Measurements from ENCODE around the gene MUSK.

GRCh38 chr9:110808599-110808980 is 140.0 kb downstream of the MUSK start:
- TF ChIP-seq, protein P1, sequence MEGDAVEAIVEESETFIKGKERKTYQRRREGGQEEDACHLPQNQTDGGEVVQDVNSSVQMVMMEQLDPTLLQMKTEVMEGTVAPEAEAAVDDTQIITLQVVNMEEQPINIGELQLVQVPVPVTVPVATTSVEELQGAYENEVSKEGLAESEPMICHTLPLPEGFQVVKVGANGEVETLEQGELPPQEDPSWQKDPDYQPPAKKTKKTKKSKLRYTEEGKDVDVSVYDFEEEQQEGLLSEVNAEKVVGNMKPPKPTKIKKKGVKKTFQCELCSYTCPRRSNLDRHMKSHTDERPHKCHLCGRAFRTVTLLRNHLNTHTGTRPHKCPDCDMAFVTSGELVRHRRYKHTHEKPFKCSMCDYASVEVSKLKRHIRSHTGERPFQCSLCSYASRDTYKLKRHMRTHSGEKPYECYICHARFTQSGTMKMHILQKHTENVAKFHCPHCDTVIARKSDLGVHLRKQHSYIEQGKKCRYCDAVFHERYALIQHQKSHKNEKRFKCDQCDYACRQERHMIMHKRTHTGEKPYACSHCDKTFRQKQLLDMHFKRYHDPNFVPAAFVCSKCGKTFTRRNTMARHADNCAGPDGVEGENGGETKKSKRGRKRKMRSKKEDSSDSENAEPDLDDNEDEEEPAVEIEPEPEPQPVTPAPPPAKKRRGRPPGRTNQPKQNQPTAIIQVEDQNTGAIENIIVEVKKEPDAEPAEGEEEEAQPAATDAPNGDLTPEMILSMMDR (IDR thresholded peaks at IDR 0.05; ENCODE audit: low read length), result no peak
- TF ChIP-seq EZH2 (IDR thresholded peaks at IDR 0.05; ENCODE audit: borderline replicate concordance, low read length), result no peak

Data from OCI-LY1 (cell line).